ENCODE measurements around the gene HLA-C. TPM values are rescaled to one million over a fixed set of nuclear protein-coding genes. Genes with fewer than 3 reads are reported as not detected.

Gene HLA-C
- total and polyA plus RNA-seq, 9 of the 15 experiments (the other 6 are each of a cell fraction or from before 2014, with no cell fraction given), result 0.23 to 4.9 (median 1.2) TPM

DNA sequence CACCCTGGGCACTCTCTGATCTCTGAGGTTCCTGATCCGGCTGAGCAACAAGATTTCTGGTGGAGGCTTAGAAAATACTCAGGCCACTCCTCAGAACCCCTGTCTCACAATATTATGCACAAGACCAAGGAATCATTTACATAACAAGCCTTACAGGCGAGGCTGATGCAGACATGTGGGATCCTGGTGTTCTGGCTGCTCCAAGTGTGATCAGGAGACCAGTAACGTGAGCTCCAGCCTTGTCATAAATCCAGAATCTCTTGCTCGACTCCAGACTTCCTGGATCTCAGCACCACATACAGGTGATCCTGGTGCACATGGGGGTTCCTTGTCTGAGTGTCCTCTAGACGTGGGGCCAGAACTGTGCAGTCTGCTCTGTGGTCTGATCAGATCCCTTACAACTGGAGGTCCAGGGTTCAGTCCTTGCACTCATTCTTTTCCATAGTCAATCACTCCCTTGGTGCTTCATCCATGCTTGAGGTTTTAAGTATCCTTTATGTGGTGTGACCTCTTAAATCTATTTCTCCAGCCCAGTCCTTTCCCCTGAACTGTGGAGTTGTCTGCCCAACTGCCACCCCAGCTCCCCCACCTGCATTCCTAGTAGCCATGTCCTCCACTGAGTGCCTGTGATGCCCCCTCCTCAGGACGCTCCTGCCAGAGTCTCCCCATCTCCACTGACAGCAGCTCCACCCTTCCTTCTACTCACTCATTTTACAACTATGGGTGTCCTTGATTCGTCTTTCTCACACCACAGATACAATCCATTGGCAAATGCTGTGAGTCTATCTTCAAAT is 5.1 kb downstream of the HLA-C start (continued):
- TF ChIP-seq, protein P1, sequence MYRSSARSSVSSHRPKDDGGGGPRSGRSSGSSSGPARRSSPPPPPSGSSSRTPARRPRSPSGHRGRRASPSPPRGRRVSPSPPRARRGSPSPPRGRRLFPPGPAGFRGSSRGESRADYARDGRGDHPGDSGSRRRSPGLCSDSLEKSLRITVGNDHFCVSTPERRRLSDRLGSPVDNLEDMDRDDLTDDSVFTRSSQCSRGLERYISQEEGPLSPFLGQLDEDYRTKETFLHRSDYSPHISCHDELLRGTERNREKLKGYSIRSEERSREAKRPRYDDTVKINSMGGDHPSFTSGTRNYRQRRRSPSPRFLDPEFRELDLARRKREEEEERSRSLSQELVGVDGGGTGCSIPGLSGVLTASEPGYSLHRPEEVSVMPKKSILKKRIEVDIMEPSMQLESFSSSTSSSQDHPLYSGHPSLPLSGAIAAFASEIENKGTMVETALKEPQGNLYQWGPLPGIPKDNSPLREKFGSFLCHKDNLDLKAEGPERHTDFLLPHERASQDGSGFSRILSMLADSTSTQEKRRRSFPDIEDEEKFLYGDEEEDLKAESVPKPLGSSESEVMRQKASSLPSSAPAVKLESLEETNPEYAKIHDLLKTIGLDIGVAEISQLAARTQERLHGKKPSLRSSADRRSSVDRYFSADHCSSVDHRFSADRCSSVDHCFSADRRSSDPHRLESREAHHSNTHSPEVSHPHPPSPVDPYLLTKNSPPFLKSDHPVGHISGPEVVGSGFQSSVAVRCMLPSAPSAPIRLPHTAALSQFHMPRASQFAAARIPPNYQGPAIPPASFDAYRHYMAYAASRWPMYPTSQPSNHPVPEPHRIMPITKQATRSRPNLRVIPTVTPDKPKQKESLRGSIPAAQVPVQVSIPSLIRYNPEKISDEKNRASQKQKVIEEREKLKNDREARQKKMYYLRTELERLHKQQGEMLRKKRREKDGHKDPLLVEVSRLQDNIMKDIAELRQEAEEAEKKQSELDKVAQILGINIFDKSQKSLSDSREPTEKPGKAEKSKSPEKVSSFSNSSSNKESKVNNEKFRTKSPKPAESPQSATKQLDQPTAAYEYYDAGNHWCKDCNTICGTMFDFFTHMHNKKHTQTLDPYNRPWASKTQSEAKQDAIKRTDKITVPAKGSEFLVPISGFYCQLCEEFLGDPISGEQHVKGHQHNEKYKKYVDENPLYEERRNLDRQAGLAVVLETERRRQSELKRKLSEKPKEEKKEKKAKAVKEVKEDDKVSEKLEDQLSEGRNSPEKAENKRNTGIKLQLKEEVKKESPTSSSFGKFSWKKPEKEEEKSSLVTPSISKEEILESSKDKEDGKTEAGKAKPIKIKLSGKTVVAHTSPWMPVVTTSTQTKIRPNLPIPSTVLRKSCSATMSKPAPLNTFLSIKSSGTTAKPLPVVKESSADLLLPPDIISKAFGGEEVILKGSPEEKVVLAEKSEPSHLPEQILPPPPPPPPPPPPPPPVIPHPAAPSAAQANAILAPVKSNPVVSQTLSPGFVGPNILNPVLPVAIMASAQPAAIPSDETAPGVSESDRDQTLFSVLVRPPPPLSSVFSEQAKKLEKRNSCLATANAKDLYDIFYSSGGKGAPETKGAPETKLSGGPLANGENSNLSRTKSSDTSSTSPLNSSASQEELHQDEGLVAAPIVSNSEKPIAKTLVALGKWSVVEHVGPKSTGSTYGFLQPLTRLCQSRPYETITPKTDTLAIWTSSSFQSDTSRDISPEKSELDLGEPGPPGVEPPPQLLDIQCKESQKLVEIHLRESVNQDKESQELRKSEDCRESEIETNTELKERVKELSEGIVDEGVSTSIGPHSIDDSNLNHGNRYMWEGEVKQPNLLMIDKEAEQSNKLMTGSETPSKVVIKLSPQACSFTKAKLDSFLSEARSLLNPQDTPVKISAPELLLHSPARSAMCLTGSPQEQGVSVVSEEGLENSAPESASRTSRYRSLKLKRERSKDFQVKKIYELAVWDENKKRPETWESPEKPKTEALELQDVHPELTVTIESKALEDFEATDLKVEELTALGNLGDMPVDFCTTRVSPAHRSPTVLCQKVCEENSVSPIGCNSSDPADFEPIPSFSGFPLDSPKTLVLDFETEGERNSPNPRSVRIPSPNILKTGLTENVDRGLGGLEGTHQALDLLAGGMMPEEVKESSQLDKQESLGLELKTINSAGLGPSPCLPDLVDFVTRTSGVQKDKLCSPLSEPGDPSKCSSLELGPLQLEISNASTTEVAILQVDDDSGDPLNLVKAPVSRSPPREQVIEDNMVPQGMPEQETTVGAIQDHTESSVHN (IDR thresholded peaks at IDR 0.05; ENCODE audit: borderline replicate concordance in 1 of 2, low read depth in 1 of 2), result no peak
- TF ChIP-seq YY1 (IDR thresholded peaks at IDR 0.05; ENCODE audit: borderline replicate concordance in 1 of 3, control insufficient read depth in 1 of 3, extremely low read depth in 1 of 3, insufficient read depth in 3 of 3, insufficient read length in 1 of 3, insufficient replicate concordance in 2 of 3, low read depth in 1 of 3, low read length in 2 of 3) (no peak), NFIX (CRISPR knock-in tag; IDR thresholded peaks at IDR 0.05; ENCODE audit: low read depth) (no peak), TARDBP (IDR thresholded peaks at IDR 0.05) (no peak), KLF1 (tag; IDR thresholded peaks at IDR 0.05) (no peak), NFRKB (IDR thresholded peaks at IDR 0.05; ENCODE audit: low read depth) (no peak), STAT5A (IDR thresholded peaks at IDR 0.05; ENCODE audit: borderline replicate concordance, low read length) (no peak)
- TF ChIP-seq, protein P2, sequence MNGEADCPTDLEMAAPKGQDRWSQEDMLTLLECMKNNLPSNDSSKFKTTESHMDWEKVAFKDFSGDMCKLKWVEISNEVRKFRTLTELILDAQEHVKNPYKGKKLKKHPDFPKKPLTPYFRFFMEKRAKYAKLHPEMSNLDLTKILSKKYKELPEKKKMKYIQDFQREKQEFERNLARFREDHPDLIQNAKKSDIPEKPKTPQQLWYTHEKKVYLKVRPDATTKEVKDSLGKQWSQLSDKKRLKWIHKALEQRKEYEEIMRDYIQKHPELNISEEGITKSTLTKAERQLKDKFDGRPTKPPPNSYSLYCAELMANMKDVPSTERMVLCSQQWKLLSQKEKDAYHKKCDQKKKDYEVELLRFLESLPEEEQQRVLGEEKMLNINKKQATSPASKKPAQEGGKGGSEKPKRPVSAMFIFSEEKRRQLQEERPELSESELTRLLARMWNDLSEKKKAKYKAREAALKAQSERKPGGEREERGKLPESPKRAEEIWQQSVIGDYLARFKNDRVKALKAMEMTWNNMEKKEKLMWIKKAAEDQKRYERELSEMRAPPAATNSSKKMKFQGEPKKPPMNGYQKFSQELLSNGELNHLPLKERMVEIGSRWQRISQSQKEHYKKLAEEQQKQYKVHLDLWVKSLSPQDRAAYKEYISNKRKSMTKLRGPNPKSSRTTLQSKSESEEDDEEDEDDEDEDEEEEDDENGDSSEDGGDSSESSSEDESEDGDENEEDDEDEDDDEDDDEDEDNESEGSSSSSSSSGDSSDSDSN (IDR thresholded peaks at IDR 0.05; ENCODE audit: borderline replicate concordance in 1 of 2, low read depth in 2 of 2, low read length in 2 of 2), result no peak
- TF ChIP-seq, protein P3, sequence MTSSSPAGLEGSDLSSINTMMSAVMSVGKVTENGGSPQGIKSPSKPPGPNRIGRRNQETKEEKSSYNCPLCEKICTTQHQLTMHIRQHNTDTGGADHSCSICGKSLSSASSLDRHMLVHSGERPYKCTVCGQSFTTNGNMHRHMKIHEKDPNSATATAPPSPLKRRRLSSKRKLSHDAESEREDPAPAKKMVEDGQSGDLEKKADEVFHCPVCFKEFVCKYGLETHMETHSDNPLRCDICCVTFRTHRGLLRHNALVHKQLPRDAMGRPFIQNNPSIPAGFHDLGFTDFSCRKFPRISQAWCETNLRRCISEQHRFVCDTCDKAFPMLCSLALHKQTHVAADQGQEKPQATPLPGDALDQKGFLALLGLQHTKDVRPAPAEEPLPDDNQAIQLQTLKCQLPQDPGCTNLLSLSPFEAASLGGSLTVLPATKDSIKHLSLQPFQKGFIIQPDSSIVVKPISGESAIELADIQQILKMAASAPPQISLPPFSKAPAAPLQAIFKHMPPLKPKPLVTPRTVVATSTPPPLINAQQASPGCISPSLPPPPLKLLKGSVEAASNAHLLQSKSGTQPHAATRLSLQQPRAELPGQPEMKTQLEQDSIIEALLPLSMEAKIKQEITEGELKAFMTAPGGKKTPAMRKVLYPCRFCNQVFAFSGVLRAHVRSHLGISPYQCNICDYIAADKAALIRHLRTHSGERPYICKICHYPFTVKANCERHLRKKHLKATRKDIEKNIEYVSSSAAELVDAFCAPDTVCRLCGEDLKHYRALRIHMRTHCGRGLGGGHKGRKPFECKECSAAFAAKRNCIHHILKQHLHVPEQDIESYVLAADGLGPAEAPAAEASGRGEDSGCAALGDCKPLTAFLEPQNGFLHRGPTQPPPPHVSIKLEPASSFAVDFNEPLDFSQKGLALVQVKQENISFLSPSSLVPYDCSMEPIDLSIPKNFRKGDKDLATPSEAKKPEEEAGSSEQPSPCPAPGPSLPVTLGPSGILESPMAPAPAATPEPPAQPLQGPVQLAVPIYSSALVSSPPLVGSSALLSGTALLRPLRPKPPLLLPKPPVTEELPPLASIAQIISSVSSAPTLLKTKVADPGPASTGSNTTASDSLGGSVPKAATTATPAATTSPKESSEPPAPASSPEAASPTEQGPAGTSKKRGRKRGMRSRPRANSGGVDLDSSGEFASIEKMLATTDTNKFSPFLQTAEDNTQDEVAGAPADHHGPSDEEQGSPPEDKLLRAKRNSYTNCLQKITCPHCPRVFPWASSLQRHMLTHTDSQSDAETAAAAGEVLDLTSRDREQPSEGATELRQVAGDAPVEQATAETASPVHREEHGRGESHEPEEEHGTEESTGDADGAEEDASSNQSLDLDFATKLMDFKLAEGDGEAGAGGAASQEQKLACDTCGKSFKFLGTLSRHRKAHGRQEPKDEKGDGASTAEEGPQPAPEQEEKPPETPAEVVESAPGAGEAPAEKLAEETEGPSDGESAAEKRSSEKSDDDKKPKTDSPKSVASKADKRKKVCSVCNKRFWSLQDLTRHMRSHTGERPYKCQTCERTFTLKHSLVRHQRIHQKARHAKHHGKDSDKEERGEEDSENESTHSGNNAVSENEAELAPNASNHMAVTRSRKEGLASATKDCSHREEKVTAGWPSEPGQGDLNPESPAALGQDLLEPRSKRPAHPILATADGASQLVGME (CRISPR knock-in tag; IDR thresholded peaks at IDR 0.05), result no peak
